Upper lobe of right lung (tissue), 1 donor: ENCODE results near the gene PHKB. TPM values are rescaled to one million over a fixed set of nuclear protein-coding genes. Genes with fewer than 3 reads are reported as not detected.

Experiments
- ATAC-seq: fragments of 200-7000 bp; cut with Tn5 transposase; one replicate; pipeline ENCODE4 v1.9.1; 2020; ENCODE audit warnings: mild to moderate bottlenecking, moderate library complexity
- DNase-seq: peaks from one replicate; pipeline ENCODE4 v3.0.0-alpha.2; 2020
- H3K27ac ChIP-seq: fragments of 200-600 bp; one replicate; pipeline ENCODE4 v1.8.0; 2022
- H3K27me3 ChIP-seq: fragments of 200-600 bp; one replicate; pipeline ENCODE4 v1.8.0; 2022; ENCODE audit warnings: mild to moderate bottlenecking
- H3K36me3 ChIP-seq: fragments of 200-600 bp; one replicate; pipeline ENCODE4 v1.8.0; 2022
- H3K4me1 ChIP-seq: fragments of 200-600 bp; one replicate; pipeline ENCODE4 v1.8.0; 2022
- H3K4me3 ChIP-seq: fragments of 200-600 bp; one replicate; pipeline ENCODE4 v1.8.0; 2022; ENCODE audit warnings: mild to moderate bottlenecking
- H3K9me3 ChIP-seq: fragments of 200-600 bp; one replicate; pipeline ENCODE4 v1.8.0; 2022
- intact Hi-C: fragments of 100-400 bp; cut with DNase I; formaldehyde crosslinking; loops from one replicate; pipeline ENCODE4 v1.11.0; 2022
- total RNA-seq: library from RNA; stranded (reverse); fragmentation: NEBNext Ultra II Directional; extraction: Animal tissue kit (Norgen Biotek cat#: 25700); gene quantifications from one replicate; pipeline ENCODE4 v1.2.1, GENCODE V29; 2021
- TF ChIP-seq, protein P1 (sequence below): fragments of 200-600 bp; IDR thresholded peaks from one replicate; pipeline ENCODE4 v1.8.0; 2022; ENCODE audit warnings: antibody characterized with exemption
- donor health status: DM: no; HTN: yes; CAD: no; lungs with severe emphysema.

The PHKB gene
- total RNA-seq, 1 donor from 2014 or later, result 91.8 TPM

DNA sequence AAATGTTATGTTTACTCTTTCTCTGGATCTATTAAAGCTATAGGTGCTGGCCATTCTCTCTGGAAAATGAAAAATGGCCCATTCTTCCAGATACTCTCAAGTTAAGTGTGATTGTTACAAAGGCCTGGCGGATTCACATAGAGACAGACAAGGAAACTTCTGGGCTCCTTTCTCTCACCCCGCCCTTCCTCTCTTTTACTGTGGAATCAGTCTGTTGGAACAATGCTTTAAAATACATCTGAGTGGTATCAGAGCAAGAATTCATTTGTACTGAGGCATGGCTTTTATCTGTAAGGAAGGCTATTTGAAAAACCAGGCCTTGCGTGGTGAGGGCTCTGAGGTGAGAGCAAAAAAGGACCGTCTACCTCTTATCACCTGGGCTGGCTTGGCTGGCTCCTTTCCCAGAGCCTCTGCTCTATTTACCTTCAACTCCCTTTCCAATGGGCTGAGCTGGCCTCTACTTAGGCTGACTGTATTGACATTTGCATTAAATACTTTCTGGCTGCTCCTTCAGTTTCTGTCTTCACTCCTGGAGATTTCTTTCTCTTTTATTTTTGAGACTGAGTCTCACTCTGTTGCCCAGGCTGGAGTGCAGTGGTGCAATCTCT lies 274.0 kb downstream of the PHKB start:
- H3K4me1 ChIP-seq, result no peaks in the 10 kb centered on the region
- H3K27ac ChIP-seq, result no peak overlapping the region
- H3K36me3 ChIP-seq, result no peaks in the 10 kb centered on the region
- DNase-seq (peak; percentile 71), ATAC-seq (peak; percentile 96)
- H3K9me3 ChIP-seq, result peaks cover 8% of the 10 kb centered on the region
- H3K27me3 ChIP-seq, result no peaks in the 10 kb centered on the region
- intact Hi-C loops, result no loop called here
- TF ChIP-seq, protein P1, sequence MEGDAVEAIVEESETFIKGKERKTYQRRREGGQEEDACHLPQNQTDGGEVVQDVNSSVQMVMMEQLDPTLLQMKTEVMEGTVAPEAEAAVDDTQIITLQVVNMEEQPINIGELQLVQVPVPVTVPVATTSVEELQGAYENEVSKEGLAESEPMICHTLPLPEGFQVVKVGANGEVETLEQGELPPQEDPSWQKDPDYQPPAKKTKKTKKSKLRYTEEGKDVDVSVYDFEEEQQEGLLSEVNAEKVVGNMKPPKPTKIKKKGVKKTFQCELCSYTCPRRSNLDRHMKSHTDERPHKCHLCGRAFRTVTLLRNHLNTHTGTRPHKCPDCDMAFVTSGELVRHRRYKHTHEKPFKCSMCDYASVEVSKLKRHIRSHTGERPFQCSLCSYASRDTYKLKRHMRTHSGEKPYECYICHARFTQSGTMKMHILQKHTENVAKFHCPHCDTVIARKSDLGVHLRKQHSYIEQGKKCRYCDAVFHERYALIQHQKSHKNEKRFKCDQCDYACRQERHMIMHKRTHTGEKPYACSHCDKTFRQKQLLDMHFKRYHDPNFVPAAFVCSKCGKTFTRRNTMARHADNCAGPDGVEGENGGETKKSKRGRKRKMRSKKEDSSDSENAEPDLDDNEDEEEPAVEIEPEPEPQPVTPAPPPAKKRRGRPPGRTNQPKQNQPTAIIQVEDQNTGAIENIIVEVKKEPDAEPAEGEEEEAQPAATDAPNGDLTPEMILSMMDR, result no peak
- H3K4me3 ChIP-seq, result no peak overlapping the region

DNA sequence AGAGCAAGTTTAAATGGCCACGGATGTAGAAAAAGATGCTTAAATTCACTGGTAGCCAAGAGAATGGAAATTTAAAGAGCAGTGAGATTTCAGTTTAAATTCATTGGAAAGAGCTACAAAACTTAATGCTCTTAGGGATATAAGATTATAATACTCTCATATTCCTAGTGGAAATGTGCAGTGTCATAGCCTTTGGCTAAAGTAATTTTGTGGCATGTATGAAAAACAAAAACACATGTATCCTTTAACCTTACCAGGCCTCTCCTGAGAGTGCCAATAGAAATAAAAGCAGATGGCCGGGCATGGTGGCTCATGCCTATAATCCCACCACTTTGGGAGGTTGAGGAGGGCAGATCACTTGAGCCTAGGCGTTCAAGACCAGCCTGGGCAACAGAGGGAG lies 289.2 kb downstream of the PHKB start:
- H3K27me3 ChIP-seq, result no peaks in the 10 kb centered on the region
- no peak for ATAC-seq
- TF ChIP-seq, protein P1, result no peak

More for the DNA sequence above, 289.2 kb downstream of the PHKB start:
- Histone ChIP-seq H3K4me1 (no peaks in the 10 kb centered on the region), H3K9me3 (no peaks in the 10 kb centered on the region), H3K36me3 (no peaks in the 10 kb centered on the region), H3K4me3 (no peak overlapping the region), H3K27ac (no peak overlapping the region)
- no peak for DNase-seq
- intact Hi-C loops, result no loop called here

Other genes with a start within 250 kb of the PHKB start
- 58.2 TPM for gene ITFG1, start 268 bp upstream of the PHKB start, total RNA-seq